ENCODE measurements around the gene VSIR. TPM values are rescaled to one million over a fixed set of nuclear protein-coding genes. Genes with fewer than 3 reads are reported as not detected.

The VSIR gene
- total and polyA plus RNA-seq, 4 donors = 32.3 to 244 (median 84.5) TPM

- ATAC-seq (ENCODE audit: insufficient read depth, low FRiP score) = peak; percentile 57
- Histone ChIP-seq H3K36me3 (ENCODE audit: control insufficient read depth in 4 of 4, insufficient read depth in 4 of 4, low read length in 4 of 4) (peaks cover 0 to 1% (median 0%) of the 10 kb centered on the region in 4 donors), H3K9me3 (ENCODE audit: control insufficient read depth in 4 of 4, insufficient read depth in 3 of 4, low read length in 3 of 4) (no peaks in the 10 kb centered on the region), H3K4me3 (no peak overlapping the region), H3K9ac (ENCODE audit: insufficient read depth in 1 of 2, low read length in 2 of 2) (no peak overlapping the region), H3K27ac (ENCODE audit: low read depth in 1 of 2, low read length in 1 of 2) (no peak overlapping the region), H3K27me3 (ENCODE audit: control insufficient read depth in 3 of 3, insufficient read depth in 3 of 3, low read length in 2 of 3) (peaks cover 0 to 13% (median 2%) of the 10 kb centered on the region in 3 donors), H3K4me1 (ENCODE audit: control insufficient read depth in 5 of 5, insufficient read depth in 5 of 5, low read length in 5 of 5) (peaks cover 0 to 2% (median 0%) of the 10 kb centered on the region in 5 donors)
- no peak for TF ChIP-seq CTCF (IDR thresholded peaks at IDR 0.05; ENCODE audit: control extremely low read depth, extremely low read depth)
- peak; percentile 13 to 26 (median 21) for DNase-seq
- 36 to 52% methylated on average over 41 of the region's 41 CpGs for WGBS, 2 donors
These were observed 32.7 kb upstream of the VSIR start for GRCh38 chr10:71805776-71806703.

- WGBS, 2 donors = 12 to 24% methylated on average over 4 of the region's 4 CpGs
- no peak overlapping the region for H3K27ac ChIP-seq (ENCODE audit: low read depth in 1 of 2, low read length in 1 of 2)
- no peak for TF ChIP-seq CTCF (IDR thresholded peaks at IDR 0.05; ENCODE audit: control extremely low read depth, extremely low read depth)
- no peak overlapping the region for H3K4me3 ChIP-seq
- DNase-seq (peak in 1 of 3 donors; percentile 24), ATAC-seq (ENCODE audit: insufficient read depth, low FRiP score) (no peak)
- peaks cover 0 to 13% (median 2%) of the 10 kb centered on the region in 3 donors for H3K27me3 ChIP-seq (ENCODE audit: control insufficient read depth in 3 of 3, insufficient read depth in 3 of 3, low read length in 2 of 3)
- no peaks in the 10 kb centered on the region for H3K9me3 ChIP-seq (ENCODE audit: control insufficient read depth in 4 of 4, insufficient read depth in 3 of 4, low read length in 3 of 4)
- peaks cover 0 to 2% (median 0%) of the 10 kb centered on the region in 5 donors for H3K4me1 ChIP-seq (ENCODE audit: control insufficient read depth in 5 of 5, insufficient read depth in 5 of 5, low read length in 5 of 5)
- no peak overlapping the region for H3K9ac ChIP-seq (ENCODE audit: insufficient read depth in 1 of 2, low read length in 2 of 2)
- H3K36me3 ChIP-seq (ENCODE audit: control insufficient read depth in 4 of 4, insufficient read depth in 4 of 4, low read length in 4 of 4) = peaks cover 0 to 1% (median 0%) of the 10 kb centered on the region in 4 donors
These were observed 30.8 kb upstream of the VSIR start for GRCh38 chr10:71804077-71804476.

GRCh38 chr10:71802715-71803488 lies 29.6 kb upstream of the VSIR start:
- Histone ChIP-seq H3K4me3 (no peak overlapping the region), H3K9ac (ENCODE audit: insufficient read depth in 1 of 2, low read length in 2 of 2) (no peak overlapping the region), H3K27ac (ENCODE audit: low read depth in 1 of 2, low read length in 1 of 2) (no peak overlapping the region), H3K36me3 (ENCODE audit: control insufficient read depth in 4 of 4, insufficient read depth in 4 of 4, low read length in 4 of 4) (peaks cover 0 to 1% (median 0%) of the 10 kb centered on the region in 4 donors), H3K27me3 (ENCODE audit: control insufficient read depth in 3 of 3, insufficient read depth in 3 of 3, low read length in 2 of 3) (peaks cover 0 to 13% (median 2%) of the 10 kb centered on the region in 3 donors), H3K4me1 (ENCODE audit: control insufficient read depth in 5 of 5, insufficient read depth in 5 of 5, low read length in 5 of 5) (peaks cover 0 to 2% (median 0%) of the 10 kb centered on the region in 5 donors), H3K9me3 (ENCODE audit: control insufficient read depth in 4 of 4, insufficient read depth in 3 of 4, low read length in 3 of 4) (no peaks in the 10 kb centered on the region)
- ATAC-seq (ENCODE audit: insufficient read depth, low FRiP score) = no peak
- WGBS, 2 donors = 92 to 94% methylated on average over 18 of the region's 18 CpGs
- no peak for DNase-seq
- no peak for TF ChIP-seq CTCF (IDR thresholded peaks at IDR 0.05; ENCODE audit: control extremely low read depth, extremely low read depth)
